Neural cell (in vitro differentiated cells): ENCODE measurements around the gene C1orf21. TPM values are rescaled to one million over a fixed set of nuclear protein-coding genes. Genes with fewer than 3 reads are reported as not detected.

Experiments
- H2AFZ ChIP-seq: fragments of 200-600, 300-800 bp; sonication (generic), shearing (Covaris generic); 2 replicates; pipeline ENCODE4 v1.6.0; 2014; ENCODE audit warnings: low read depth, mild to moderate bottlenecking, antibody characterized with exemption, low read length, moderate library complexity
- H3F3A ChIP-seq: fragments of 200-600 bp; shearing (Covaris generic); 2 replicates; pipeline ENCODE4 v1.6.1; 2016; ENCODE audit warnings: mild to moderate bottlenecking, moderate library complexity, mixed read lengths, antibody characterized with exemption, low read length; ENCODE audit not compliant: insufficient read depth, poor library complexity, severe bottlenecking
- H3K27ac ChIP-seq: fragments of 200-600, 300-800 bp; sonication (generic), shearing (Covaris generic); 2 replicates; pipeline ENCODE4 v1.5.1; 2014; ENCODE audit warnings: mild to moderate bottlenecking, low read length, moderate library complexity
- H3K27me3 ChIP-seq: fragments of 300-800, 200-600 bp; sonication (generic), shearing (Covaris generic); 2 replicates; pipeline ENCODE4 v1.6.0; 2014; ENCODE audit warnings: mild to moderate bottlenecking, low read depth, low read length, moderate library complexity; ENCODE audit not compliant: insufficient read depth
- H3K36me3 ChIP-seq: fragments of 300-800, 200-600 bp; sonication (generic), shearing (Covaris generic); 2 replicates; pipeline ENCODE4 v1.5.1; 2014; ENCODE audit warnings: mild to moderate bottlenecking, antibody characterized with exemption, low read length, moderate library complexity; ENCODE audit not compliant: insufficient read depth
- H3K4me2 ChIP-seq: fragments of 300-800, 200-600 bp; sonication (generic), shearing (Covaris generic); 2 replicates; pipeline ENCODE4 v1.6.0; 2014; ENCODE audit warnings: mild to moderate bottlenecking, low read length
- H3K4me3 ChIP-seq: fragments of 300-800, 200-600 bp; sonication (generic), shearing (Covaris generic); 2 replicates; pipeline ENCODE4 v1.5.1; 2014; ENCODE audit warnings: mild to moderate bottlenecking, low read length, moderate library complexity
- H3K79me2 ChIP-seq: fragments of 200-600 bp; shearing (Covaris generic); replicated peaks from 2 replicates; pipeline ENCODE4 v1.6.0; 2014; ENCODE audit warnings: mild to moderate bottlenecking, low read length, moderate library complexity; ENCODE audit not compliant: insufficient read depth
- H3K9ac ChIP-seq: fragments of 300-800, 200-600 bp; sonication (generic), shearing (Covaris generic); 2 replicates; pipeline ENCODE4 v1.6.1; 2016; ENCODE audit warnings: mild to moderate bottlenecking, low read length, mixed read lengths
- H3K9me2 ChIP-seq: fragments of 200-600 bp; shearing (Covaris generic); 2 replicates; pipeline ENCODE4 v1.6.1; 2016; ENCODE audit warnings: mild to moderate bottlenecking, low read length, mixed read lengths; ENCODE audit not compliant: insufficient read depth
- H3K9me3 ChIP-seq: fragments of 200-600, 300-800 bp; sonication (generic), shearing (Covaris generic); 2 replicates; pipeline ENCODE4 v1.6.1; 2016; ENCODE audit warnings: mild to moderate bottlenecking, mixed run types, low read length, moderate library complexity, mixed read lengths
- H4K20me1 ChIP-seq: fragments of 200-600 bp; shearing (Covaris generic); 2 replicates; pipeline ENCODE4 v1.6.1; 2016; ENCODE audit warnings: mild to moderate bottlenecking, mixed run types; ENCODE audit not compliant: insufficient read depth
- EP300 ChIP-seq: fragments of 450-650 bp; conservative IDR thresholded peaks from 2 replicates; pipeline ENCODE4 v1.6.1; 2014; ENCODE audit warnings: antibody characterized with exemption, mild to moderate bottlenecking, moderate library complexity; ENCODE audit not compliant: poor library complexity, severe bottlenecking
- EZH2 ChIP-seq: fragments of 200-600, 300-800 bp; shearing (Covaris generic), sonication (generic); IDR thresholded peaks from 2 replicates; pipeline ENCODE4 v1.6.1; 2014; ENCODE audit warnings: antibody characterized with exemption, low read length, borderline replicate concordance, mild to moderate bottlenecking; ENCODE audit not compliant: insufficient read depth, poor library complexity, severe bottlenecking
- MXI1 ChIP-seq: fragments of 450-650 bp; conservative IDR thresholded peaks from 2 replicates; pipeline ENCODE4 v1.6.1; 2014; ENCODE audit warnings: antibody characterized with exemption, mild to moderate bottlenecking; ENCODE audit not compliant: poor library complexity, severe bottlenecking
- POLR2AphosphoS5 ChIP-seq: IDR thresholded peaks from 2 replicates; pipeline ENCODE4 v1.6.1; 2012
- RAD21 ChIP-seq: fragments of 450-650 bp; conservative IDR thresholded peaks from 2 replicates; pipeline ENCODE4 v1.6.1; 2014; ENCODE audit warnings: antibody characterized with exemption, mild to moderate bottlenecking, moderate library complexity
- REST ChIP-seq: IDR thresholded peaks from 2 replicates; pipeline ENCODE4 v1.6.1; 2012; ENCODE audit warnings: borderline replicate concordance
- SMC3 ChIP-seq: fragments of 450-650 bp; conservative IDR thresholded peaks from 2 replicates; pipeline ENCODE4 v1.6.1; 2014; ENCODE audit warnings: antibody characterized with exemption, mild to moderate bottlenecking, moderate library complexity; ENCODE audit not compliant: poor library complexity
- TAF1 ChIP-seq: IDR thresholded peaks from 2 replicates; pipeline ENCODE4 v1.6.1; 2012; ENCODE audit warnings: low read depth
- polyA plus RNA-seq: library from polyadenylated mRNA; depleted of rRNA; stranded (reverse); fragments of >200 nt; gene quantifications from 2 replicates; pipeline ENCODE4 v1.2.3, GENCODE V29; 2014
- TF ChIP-seq, protein P1 (sequence below): fragments of 450-650 bp; IDR thresholded peaks from 2 replicates; pipeline ENCODE4 v1.5.1; 2014; ENCODE audit warnings: antibody characterized with exemption, mild to moderate bottlenecking, moderate library complexity; ENCODE audit not compliant: poor library complexity, severe bottlenecking

Gene C1orf21
- polyA plus RNA-seq, 1 donor from 2014 or later, result 21.1 TPM

DNA sequence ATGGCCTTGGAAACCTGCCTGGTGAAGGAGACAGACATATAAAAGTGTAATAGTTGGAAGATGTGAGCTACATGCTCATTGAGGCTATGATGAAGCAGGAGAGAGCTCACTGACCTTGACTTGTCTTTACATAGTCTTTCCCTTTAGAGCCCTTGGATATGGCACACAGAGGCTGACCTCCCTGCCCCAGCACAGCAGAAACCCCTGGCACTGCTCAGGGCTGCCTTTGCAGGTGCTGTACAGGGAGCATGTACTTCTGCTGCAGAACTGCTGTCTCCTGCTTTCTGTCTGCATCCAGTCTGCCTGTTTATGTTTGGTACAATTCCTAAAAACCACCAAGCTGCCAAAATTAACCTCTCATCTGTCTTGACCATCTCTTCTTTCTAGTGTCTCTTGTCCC lies 80.5 kb downstream of the C1orf21 start:
- Histone ChIP-seq H4K20me1 (no peaks in the 10 kb centered on the region), H3K9me3 (no peaks in the 10 kb centered on the region), H2AFZ (no peak overlapping the region), H3K36me3 (no peaks in the 10 kb centered on the region), H3K4me3 (no peak overlapping the region), H3K9ac (no peak overlapping the region), H3K9me2 (no peaks in the 10 kb centered on the region), H3K27me3 (no peaks in the 10 kb centered on the region), H3K79me2 (no peaks in the 10 kb centered on the region), H3K27ac (no peak overlapping the region), H3K4me2 (no peak overlapping the region), H3F3A (no peaks in the 10 kb centered on the region)
- no peak for TF ChIP-seq REST
- TF ChIP-seq EP300, result no peak
- no peak for TF ChIP-seq TAF1
- TF ChIP-seq MXI1, result no peak
- no peak for TF ChIP-seq RAD21
- TF ChIP-seq EZH2, result no peak
- TF ChIP-seq, protein P1, sequence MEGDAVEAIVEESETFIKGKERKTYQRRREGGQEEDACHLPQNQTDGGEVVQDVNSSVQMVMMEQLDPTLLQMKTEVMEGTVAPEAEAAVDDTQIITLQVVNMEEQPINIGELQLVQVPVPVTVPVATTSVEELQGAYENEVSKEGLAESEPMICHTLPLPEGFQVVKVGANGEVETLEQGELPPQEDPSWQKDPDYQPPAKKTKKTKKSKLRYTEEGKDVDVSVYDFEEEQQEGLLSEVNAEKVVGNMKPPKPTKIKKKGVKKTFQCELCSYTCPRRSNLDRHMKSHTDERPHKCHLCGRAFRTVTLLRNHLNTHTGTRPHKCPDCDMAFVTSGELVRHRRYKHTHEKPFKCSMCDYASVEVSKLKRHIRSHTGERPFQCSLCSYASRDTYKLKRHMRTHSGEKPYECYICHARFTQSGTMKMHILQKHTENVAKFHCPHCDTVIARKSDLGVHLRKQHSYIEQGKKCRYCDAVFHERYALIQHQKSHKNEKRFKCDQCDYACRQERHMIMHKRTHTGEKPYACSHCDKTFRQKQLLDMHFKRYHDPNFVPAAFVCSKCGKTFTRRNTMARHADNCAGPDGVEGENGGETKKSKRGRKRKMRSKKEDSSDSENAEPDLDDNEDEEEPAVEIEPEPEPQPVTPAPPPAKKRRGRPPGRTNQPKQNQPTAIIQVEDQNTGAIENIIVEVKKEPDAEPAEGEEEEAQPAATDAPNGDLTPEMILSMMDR, result no peak
- no peak for TF ChIP-seq SMC3
- no peak for TF ChIP-seq POLR2AphosphoS5

DNA sequence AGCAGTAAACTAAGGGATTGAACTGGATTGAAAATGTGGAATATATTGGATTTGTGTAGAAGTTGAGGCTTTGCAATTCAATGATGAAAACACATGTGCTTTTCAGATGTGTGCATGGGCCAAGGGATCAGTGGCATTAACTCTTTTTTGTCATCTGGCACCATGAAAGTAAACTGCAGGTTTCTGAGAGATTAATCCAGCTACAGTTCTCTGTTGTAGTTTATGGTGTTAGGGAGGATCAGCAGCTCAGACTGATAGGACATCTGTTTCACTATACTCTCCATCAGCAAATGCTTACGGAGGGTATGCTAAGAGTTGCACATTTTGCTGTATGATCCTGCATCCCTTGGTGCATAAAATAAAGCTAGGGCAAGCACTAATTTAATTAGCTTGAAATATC lies 82.6 kb downstream of the C1orf21 start:
- no peaks in the 10 kb centered on the region for H3K27me3 ChIP-seq
- no peaks in the 10 kb centered on the region for H3K79me2 ChIP-seq
- H2AFZ ChIP-seq, result no peak overlapping the region

More for the DNA sequence above, 82.6 kb downstream of the C1orf21 start:
- no peak overlapping the region for H3K4me2 ChIP-seq
- H3K9ac ChIP-seq, result no peak overlapping the region
- no peak overlapping the region for H3K4me3 ChIP-seq
- H3F3A ChIP-seq, result no peaks in the 10 kb centered on the region
- H4K20me1 ChIP-seq, result no peaks in the 10 kb centered on the region
- TF ChIP-seq RAD21, result no peak
- TF ChIP-seq POLR2AphosphoS5, result no peak
- no peak for TF ChIP-seq TAF1
- TF ChIP-seq EP300, result no peak
- TF ChIP-seq, protein P1, result no peak
- TF ChIP-seq MXI1, result no peak
- TF ChIP-seq REST, result no peak
- no peak for TF ChIP-seq SMC3
- TF ChIP-seq EZH2, result no peak
- H3K27ac ChIP-seq, result no peak overlapping the region
- H3K9me2 ChIP-seq, result no peaks in the 10 kb centered on the region
- no peaks in the 10 kb centered on the region for H3K36me3 ChIP-seq
- H3K9me3 ChIP-seq, result no peaks in the 10 kb centered on the region
